NT2/D1 (cell line): Measurements from ENCODE around the gene MOV10L1.

ENCODE experiments used
- SUZ12 ChIP-seq: IDR thresholded peaks from 2 replicates; pipeline ENCODE4 v1.6.1; 2011; ENCODE audit not compliant: insufficient read length, insufficient read depth; ENCODE audit errors: extremely low read depth
- YY1 ChIP-seq: IDR thresholded peaks from 2 replicates; pipeline ENCODE4 v1.6.1; 2011; ENCODE audit not compliant: insufficient read length, insufficient read depth
- ZNF274 ChIP-seq: IDR thresholded peaks from 2 replicates; pipeline ENCODE4 v1.6.1; 2011; ENCODE audit warnings: mild to moderate bottlenecking, low read depth, low read length

- TF ChIP-seq YY1 (no peak), SUZ12 (no peak), ZNF274 (no peak)
Measured at GRCh38 chr22:50196256-50196655, 106.5 kb downstream of the MOV10L1 start.
